Type B pancreatic cell (in vitro differentiated cells): Measurements from ENCODE around the gene OR51V1. TPM values are rescaled to one million over a fixed set of nuclear protein-coding genes. Genes with fewer than 3 reads are reported as not detected.

Experiments used
- DNase-seq: peaks from one replicate; pipeline ENCODE4 v3.0.0; 2021; ENCODE audit warnings: mixed read lengths; ENCODE audit not compliant: unreplicated experiment; ENCODE audit errors: extremely low spot score
- H3K27ac Mint-ChIP-seq: 2 replicates; pipeline ENCODE4 v1.8.0; 2021; ENCODE audit warnings: mild to moderate bottlenecking, mixed read lengths
- H3K27me3 Mint-ChIP-seq: 2 replicates; pipeline ENCODE4 v1.8.0; 2021; ENCODE audit warnings: mixed read lengths
- H3K36me3 Mint-ChIP-seq: 2 replicates; pipeline ENCODE4 v1.8.0; 2021; ENCODE audit warnings: mixed read lengths
- H3K4me1 Mint-ChIP-seq: one replicate; pipeline ENCODE4 v1.8.0; 2021; ENCODE audit warnings: mixed read lengths; ENCODE audit not compliant: unreplicated experiment
- H3K4me3 Mint-ChIP-seq: 2 replicates; pipeline ENCODE4 v1.8.0; 2021; ENCODE audit warnings: mild to moderate bottlenecking, mixed read lengths
- H3K9me3 Mint-ChIP-seq: 2 replicates; pipeline ENCODE4 v1.8.0; 2021; ENCODE audit warnings: mixed read lengths
- total RNA-seq: library from RNA; stranded (reverse); gene quantifications from 2 replicates; pipeline ENCODE4 v1.2.1, GENCODE V29; 2021; ENCODE audit warnings: low replicate concordance
- TF ChIP-seq, protein P1 (sequence below): fragments of 200-600 bp; sonication (generic); conservative IDR thresholded peaks from 2 replicates; pipeline ENCODE4 v1.5.0; 2021; ENCODE audit warnings: antibody characterized with exemption, mild to moderate bottlenecking

The OR51V1 gene
- total RNA-seq, 1 donor from 2014 or later = not detected

DNA sequence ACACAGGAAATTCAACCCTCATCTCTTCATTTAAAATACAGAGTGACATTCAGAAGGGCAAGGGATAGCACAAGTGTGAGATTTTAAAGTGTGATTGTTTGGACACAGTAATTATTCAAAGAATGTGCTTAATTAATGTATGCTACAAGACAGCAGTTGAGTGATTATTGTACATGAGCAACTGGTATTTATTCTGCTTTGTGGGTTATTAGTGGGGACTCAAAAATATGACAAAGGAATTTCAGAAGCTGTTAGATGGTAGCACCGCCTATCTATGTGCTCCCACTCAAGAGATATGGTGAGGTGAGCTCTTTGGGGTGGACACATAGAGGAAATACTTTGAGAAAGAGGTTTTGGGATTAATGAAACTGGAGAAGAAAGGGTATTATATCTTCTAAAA lies 39.6 kb upstream of the OR51V1 start:
- H3K4me3 Mint-ChIP-seq = no peak overlapping the region
- TF ChIP-seq, protein P1, sequence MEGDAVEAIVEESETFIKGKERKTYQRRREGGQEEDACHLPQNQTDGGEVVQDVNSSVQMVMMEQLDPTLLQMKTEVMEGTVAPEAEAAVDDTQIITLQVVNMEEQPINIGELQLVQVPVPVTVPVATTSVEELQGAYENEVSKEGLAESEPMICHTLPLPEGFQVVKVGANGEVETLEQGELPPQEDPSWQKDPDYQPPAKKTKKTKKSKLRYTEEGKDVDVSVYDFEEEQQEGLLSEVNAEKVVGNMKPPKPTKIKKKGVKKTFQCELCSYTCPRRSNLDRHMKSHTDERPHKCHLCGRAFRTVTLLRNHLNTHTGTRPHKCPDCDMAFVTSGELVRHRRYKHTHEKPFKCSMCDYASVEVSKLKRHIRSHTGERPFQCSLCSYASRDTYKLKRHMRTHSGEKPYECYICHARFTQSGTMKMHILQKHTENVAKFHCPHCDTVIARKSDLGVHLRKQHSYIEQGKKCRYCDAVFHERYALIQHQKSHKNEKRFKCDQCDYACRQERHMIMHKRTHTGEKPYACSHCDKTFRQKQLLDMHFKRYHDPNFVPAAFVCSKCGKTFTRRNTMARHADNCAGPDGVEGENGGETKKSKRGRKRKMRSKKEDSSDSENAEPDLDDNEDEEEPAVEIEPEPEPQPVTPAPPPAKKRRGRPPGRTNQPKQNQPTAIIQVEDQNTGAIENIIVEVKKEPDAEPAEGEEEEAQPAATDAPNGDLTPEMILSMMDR = no peak
- H3K27me3 Mint-ChIP-seq = peaks cover 9% of the 10 kb centered on the region
- no peak overlapping the region for H3K27ac Mint-ChIP-seq
- H3K36me3 Mint-ChIP-seq = no peaks in the 10 kb centered on the region
- H3K4me1 Mint-ChIP-seq = no peaks in the 10 kb centered on the region
- no peak for DNase-seq
- H3K9me3 Mint-ChIP-seq = no peaks in the 10 kb centered on the region

- TF ChIP-seq, protein P1 = no peak
- DNase-seq = no peak
- H3K4me1 Mint-ChIP-seq = peaks cover 5% of the 10 kb centered on the region
- no peaks in the 10 kb centered on the region for H3K36me3 Mint-ChIP-seq
- no peaks in the 10 kb centered on the region for H3K9me3 Mint-ChIP-seq
- H3K4me3 Mint-ChIP-seq = no peak overlapping the region
- H3K27ac Mint-ChIP-seq = no peak overlapping the region
- H3K27me3 Mint-ChIP-seq = peaks cover 9% of the 10 kb centered on the region
Measured at GRCh38 chr11:5239046-5239445, 38.6 kb upstream of the OR51V1 start.

DNA sequence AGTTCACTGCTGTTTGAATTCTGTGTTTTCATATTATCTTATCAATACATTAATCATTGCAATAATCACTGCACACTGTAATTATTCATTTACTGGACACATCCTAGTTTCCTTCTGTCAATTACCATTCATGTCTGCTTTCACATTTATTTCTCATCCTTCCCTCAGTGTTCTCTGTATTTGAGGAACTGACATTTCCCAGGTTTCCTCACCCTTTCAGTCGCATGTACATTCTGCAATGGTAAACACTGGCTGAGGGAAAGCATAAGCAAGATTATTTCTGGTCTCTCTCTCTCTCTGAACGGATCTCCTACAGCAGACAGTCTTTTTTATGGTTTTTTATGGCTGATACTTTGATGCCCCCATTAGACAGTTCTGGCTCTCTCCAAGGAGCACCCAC lies 38.0 kb upstream of the OR51V1 start:
- H3K9me3 Mint-ChIP-seq = no peaks in the 10 kb centered on the region
- no peak for DNase-seq
- peaks cover 9% of the 10 kb centered on the region for H3K27me3 Mint-ChIP-seq
- no peak overlapping the region for H3K27ac Mint-ChIP-seq
- peaks cover 5% of the 10 kb centered on the region for H3K4me1 Mint-ChIP-seq
- H3K4me3 Mint-ChIP-seq = no peak overlapping the region
- H3K36me3 Mint-ChIP-seq = no peaks in the 10 kb centered on the region
- TF ChIP-seq, protein P1 = no peak

DNA sequence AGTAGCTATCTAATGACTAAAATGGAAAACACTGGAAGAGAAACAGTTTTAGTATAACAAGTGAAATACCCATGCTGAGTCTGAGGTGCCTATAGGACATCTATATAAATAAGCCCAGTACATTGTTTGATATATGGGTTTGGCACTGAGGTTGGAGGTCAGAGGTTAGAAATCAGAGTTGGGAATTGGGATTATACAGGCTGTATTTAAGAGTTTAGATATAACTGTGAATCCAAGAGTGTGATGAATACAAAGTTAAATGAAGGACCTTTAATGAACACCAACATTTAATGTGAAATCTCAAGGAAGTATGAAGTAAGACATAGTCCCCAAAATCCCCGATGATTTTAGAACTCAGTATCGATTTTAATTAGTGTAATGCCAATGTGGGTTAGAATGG lies 36.9 kb upstream of the OR51V1 start:
- Mint-ChIP-seq H3K9me3 (no peaks in the 10 kb centered on the region), H3K4me1 (peaks cover 5% of the 10 kb centered on the region), H3K36me3 (no peaks in the 10 kb centered on the region), H3K27ac (no peak overlapping the region), H3K27me3 (peaks cover 9% of the 10 kb centered on the region), H3K4me3 (no peak overlapping the region)
- TF ChIP-seq, protein P1 = no peak
- DNase-seq = no peak

DNA sequence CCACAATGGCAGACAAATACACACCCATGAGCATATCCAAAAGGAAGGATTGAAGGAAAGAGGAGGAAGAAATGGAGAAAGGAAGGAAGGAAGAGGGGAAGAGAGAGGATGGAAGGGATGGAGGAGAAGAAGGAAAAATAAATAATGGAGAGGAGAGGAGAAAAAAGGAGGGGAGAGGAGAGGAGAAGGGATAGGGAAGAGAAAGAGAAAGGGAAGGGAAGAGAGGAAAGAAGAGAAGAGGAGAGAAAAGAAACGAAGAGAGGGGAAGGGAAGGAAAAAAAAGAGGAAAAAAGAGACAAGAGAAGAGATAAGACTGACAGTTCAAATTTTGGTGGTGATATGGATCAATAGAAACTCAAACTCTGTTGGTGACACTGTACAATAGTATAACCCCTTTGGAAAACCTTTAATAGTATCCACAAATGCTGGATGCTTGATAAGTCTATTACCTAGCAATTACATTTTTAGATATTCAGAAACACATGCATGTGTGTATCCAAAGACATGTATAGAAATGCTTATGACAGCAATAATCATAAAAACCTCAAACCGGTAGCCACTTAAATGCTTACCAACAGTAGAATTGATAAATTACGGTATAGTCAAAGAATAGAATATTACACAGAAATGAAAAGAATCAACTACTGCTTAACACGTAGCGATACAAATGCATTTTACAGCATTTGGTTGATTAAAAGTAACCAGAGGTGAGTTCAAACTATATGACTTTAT lies 35.0 kb upstream of the OR51V1 start:
- Mint-ChIP-seq H3K27me3 (peaks cover 9% of the 10 kb centered on the region), H3K9me3 (no peaks in the 10 kb centered on the region), H3K27ac (no peak overlapping the region), H3K4me1 (peaks cover 5% of the 10 kb centered on the region), H3K4me3 (no peak overlapping the region), H3K36me3 (no peaks in the 10 kb centered on the region)
- TF ChIP-seq, protein P1 = no peak
- DNase-seq = no peak
